Measurements from ENCODE around the gene DDAH1. TPM values are rescaled to one million over a fixed set of nuclear protein-coding genes. Genes with fewer than 3 reads are reported as not detected.

The DDAH1 gene
- total RNA-seq, 4 donors from 2014 or later, result 17.5 to 64.2 (median 40.0) TPM

DNA sequence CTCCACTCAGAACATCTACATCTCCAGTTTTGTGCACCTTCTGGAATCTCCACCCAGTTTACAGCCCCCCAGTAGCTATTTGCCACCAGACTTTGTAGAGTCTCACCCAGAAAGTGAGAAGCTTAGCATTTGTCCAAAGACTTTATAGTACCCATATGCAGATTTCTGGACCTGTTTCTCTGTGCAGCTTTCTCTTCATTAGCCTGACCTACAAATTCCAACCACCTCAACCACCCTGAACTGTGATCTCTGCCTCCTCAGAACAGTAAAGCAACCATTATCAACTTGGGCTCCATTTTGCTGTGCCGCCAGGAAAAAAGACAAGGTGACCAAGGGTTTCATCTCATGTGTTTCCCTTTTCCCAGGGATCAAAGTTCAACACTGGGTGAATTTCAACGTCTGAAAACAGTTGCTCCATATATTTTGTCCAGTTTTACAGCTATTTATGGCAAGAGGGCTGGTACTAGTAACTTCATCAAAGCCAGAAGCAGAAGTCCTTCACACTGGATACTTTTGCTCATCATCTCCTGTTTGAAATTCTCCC, 36.5 kb upstream of the DDAH1 start:
- WGBS, 2 donors, result 86 to 90% methylated on average over 2 of the region's 2 CpGs
- Histone ChIP-seq H3K4me3 (replicated peaks in 1 of 3) (no peak overlapping the region), H3K9me3 (no peaks in the 10 kb centered on the region), H3K27ac (no peak overlapping the region), H3K4me1 (peaks cover under 1 to 4% of the 10 kb centered on the region in 2 donors), H3K27me3 (no peaks in the 10 kb centered on the region), H3K36me3 (no peaks in the 10 kb centered on the region)
- no peak for DNase-seq
- intact Hi-C loops (cut with DNase I), result loop anchor here (10.0 kb wide), 1 partner anchor 197 kb away; no protein-coding TSS in a partner anchor
- TF ChIP-seq, protein P1, sequence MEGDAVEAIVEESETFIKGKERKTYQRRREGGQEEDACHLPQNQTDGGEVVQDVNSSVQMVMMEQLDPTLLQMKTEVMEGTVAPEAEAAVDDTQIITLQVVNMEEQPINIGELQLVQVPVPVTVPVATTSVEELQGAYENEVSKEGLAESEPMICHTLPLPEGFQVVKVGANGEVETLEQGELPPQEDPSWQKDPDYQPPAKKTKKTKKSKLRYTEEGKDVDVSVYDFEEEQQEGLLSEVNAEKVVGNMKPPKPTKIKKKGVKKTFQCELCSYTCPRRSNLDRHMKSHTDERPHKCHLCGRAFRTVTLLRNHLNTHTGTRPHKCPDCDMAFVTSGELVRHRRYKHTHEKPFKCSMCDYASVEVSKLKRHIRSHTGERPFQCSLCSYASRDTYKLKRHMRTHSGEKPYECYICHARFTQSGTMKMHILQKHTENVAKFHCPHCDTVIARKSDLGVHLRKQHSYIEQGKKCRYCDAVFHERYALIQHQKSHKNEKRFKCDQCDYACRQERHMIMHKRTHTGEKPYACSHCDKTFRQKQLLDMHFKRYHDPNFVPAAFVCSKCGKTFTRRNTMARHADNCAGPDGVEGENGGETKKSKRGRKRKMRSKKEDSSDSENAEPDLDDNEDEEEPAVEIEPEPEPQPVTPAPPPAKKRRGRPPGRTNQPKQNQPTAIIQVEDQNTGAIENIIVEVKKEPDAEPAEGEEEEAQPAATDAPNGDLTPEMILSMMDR (IDR thresholded peaks at IDR 0.05), result no peak
- no peak for TF ChIP-seq POLR2A (IDR thresholded peaks at IDR 0.05)

DNA sequence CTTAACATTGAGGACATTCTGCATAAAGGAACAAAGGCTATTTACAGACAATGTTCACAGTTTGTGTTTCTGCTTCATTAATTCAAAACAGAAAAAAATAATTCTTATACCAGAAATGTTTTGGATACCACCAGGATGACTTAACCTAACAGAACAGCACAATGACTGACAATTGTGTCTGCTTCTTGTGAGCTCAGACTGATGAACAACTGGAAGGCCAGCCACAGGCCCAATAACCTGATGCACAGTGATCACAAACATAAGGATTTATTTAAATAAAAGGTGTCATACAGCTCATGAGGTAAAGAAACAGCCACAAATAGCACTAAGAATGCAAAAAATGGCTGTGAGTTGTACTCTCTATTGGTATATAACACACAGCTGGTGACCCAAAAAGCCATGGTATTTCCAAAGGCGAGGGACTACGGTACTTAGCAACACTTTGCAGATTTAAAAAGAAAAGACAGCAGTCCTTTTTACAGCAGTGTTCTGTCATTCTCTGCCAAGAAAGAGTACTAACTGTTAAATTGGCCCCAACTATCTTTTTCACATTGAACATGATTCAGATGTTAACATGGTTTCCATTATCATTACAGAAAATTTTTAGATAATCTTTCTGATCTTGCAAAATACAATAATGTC, 32.1 kb upstream of the DDAH1 start:
- TF ChIP-seq POLR2A (IDR thresholded peaks at IDR 0.05), result no peak
- TF ChIP-seq, protein P1 (IDR thresholded peaks at IDR 0.05), result no peak
- Histone ChIP-seq H3K4me1 (peaks cover 10 to 12% of the 10 kb centered on the region in 2 donors), H3K36me3 (no peaks in the 10 kb centered on the region), H3K27ac (no peak overlapping the region), H3K4me3 (replicated peaks in 1 of 3) (no peak overlapping the region), H3K9me3 (no peaks in the 10 kb centered on the region), H3K27me3 (no peaks in the 10 kb centered on the region)
- WGBS, 2 donors, result 83 to 89% methylated on average over 2 of the region's 2 CpGs
- intact Hi-C loops (cut with DNase I), result no loop called here
- DNase-seq, result no peak

DNA sequence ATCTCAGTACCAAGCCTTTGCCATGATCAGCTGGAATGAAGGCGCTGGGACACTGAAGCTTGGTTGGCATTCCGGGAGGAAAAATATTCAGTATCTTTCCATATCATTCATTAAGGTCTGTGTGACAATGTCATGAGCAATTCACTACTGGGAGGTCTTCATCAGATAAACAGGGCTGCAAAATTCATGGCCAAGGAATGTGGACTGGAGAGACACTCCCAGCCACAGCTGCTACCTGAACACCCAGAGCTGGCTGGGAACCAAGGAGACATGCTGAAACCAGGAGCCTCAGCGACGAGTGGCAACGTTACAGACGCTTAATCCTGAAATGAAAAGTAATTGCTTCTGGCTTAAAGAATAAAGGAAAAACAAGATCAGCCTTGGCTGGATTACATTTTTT, 30.6 kb upstream of the DDAH1 start:
- TF ChIP-seq, protein P1 (IDR thresholded peaks at IDR 0.05), result no peak
- no peak for TF ChIP-seq POLR2A (IDR thresholded peaks at IDR 0.05)
- H3K27ac ChIP-seq, result peak overlapping the region in 1 of 3 donors; percentile 30
- peak; percentile 89 to 92 for DNase-seq
- H3K4me1 ChIP-seq, result peaks cover 10 to 12% of the 10 kb centered on the region in 2 donors
- WGBS, 2 donors, result 47 to 66% methylated on average over 6 of the region's 6 CpGs
- no peaks in the 10 kb centered on the region for H3K9me3 ChIP-seq
- no peaks in the 10 kb centered on the region for H3K36me3 ChIP-seq
- H3K27me3 ChIP-seq, result no peaks in the 10 kb centered on the region
- H3K4me3 ChIP-seq (replicated peaks in 1 of 3), result no peak overlapping the region
- intact Hi-C loops (cut with DNase I), result no loop called here

DNA sequence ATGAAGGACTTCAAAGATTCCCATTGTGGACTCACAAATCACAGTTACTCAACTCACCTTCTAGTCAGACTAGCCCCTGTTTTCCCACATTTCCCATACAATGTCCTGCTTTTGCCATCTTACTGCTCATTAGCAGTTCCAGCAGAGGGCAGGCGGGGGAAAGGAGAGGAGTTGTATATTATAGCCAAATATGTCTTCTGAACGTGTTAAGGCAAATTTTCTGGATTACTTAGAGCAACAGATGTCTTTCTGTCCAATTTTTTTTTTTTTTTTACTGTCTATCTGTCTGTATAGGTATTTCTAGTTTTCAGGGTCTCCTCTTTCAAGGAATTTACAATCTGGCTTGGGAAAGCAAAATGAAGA, 29.9 kb upstream of the DDAH1 start:
- Histone ChIP-seq H3K36me3 (no peaks in the 10 kb centered on the region), H3K4me1 (peaks cover 10 to 12% of the 10 kb centered on the region in 2 donors), H3K9me3 (no peaks in the 10 kb centered on the region), H3K27me3 (no peaks in the 10 kb centered on the region), H3K27ac (no peak overlapping the region), H3K4me3 (replicated peaks in 1 of 3) (no peak overlapping the region)
- intact Hi-C loops (cut with DNase I), result no loop called here
- peak; percentile 18 to 35 for DNase-seq
- TF ChIP-seq, protein P1 (IDR thresholded peaks at IDR 0.05), result peak in 3 of 6 experiments; percentile 37 to 43 (median 37)
- no peak for TF ChIP-seq POLR2A (IDR thresholded peaks at IDR 0.05)
- 60 to 62% methylated on average over 2 of the region's 2 CpGs for WGBS, 2 donors
